HG03159 (cell line): ENCODE data around the gene PPP6R1.

Source experiments
- ATAC-seq: cut with Tn5 transposase; IDR thresholded peaks from one replicate; pipeline ENCODE4 v1.9.1; 2021; ENCODE audit warnings: mild to moderate bottlenecking, moderate library complexity; ENCODE audit not compliant: unreplicated experiment

Gene PPP6R1

GRCh38 chr19:55258828-55259539, at the start of gene PPP6R1:
Gene PPP6R1, minus strand, starts transcription at chr19:55259017. Its CDS starts 11,914 bp downstream, at chr19:55247103.
- peak; percentile 64 for ATAC-seq

GRCh38 chr19:55308281-55308680, 49.5 kb upstream of the PPP6R1 start:
- ATAC-seq, result no peak

- no peak for ATAC-seq
These were observed 47.9 kb upstream of the PPP6R1 start for GRCh38 chr19:55306712-55307111.

GRCh38 chr19:55305983-55306562, 47.3 kb upstream of the PPP6R1 start:
- ATAC-seq, result no peak

GRCh38 chr19:55305491-55305890, 46.7 kb upstream of the PPP6R1 start:
- ATAC-seq, result no peak

- no peak for ATAC-seq
These were observed 46.2 kb upstream of the PPP6R1 start for GRCh38 chr19:55304980-55305379.

GRCh38 chr19:55304279-55304978, 45.6 kb upstream of the PPP6R1 start:
- ATAC-seq, result no peak

- no peak for ATAC-seq
These were observed 44.7 kb upstream of the PPP6R1 start for GRCh38 chr19:55303477-55303876.

GRCh38 chr19:55302318-55302703, 43.5 kb upstream of the PPP6R1 start:
- ATAC-seq, result no peak

- peak; percentile 65 for ATAC-seq
These were observed 42.9 kb upstream of the PPP6R1 start for GRCh38 chr19:55301459-55302317.

- ATAC-seq, result no peak
These were observed 42.2 kb upstream of the PPP6R1 start for GRCh38 chr19:55300886-55301458.

- no peak for ATAC-seq
These were observed 41.2 kb upstream of the PPP6R1 start for GRCh38 chr19:55299991-55300390.

- no peak for ATAC-seq
These were observed 38.5 kb upstream of the PPP6R1 start for GRCh38 chr19:55297267-55297666.

- no peak for ATAC-seq
These were observed 30.4 kb upstream of the PPP6R1 start for GRCh38 chr19:55289117-55289796.

- ATAC-seq, result no peak
These were observed 28.7 kb upstream of the PPP6R1 start for GRCh38 chr19:55287361-55288079.

- ATAC-seq, result no peak
These were observed 26.5 kb upstream of the PPP6R1 start for GRCh38 chr19:55285229-55285890.

- ATAC-seq, result no peak
These were observed 25.7 kb upstream of the PPP6R1 start for GRCh38 chr19:55284405-55285058.

GRCh38 chr19:55283548-55284377, 24.9 kb upstream of the PPP6R1 start, which contains the start of gene BRSK1:
Gene BRSK1, plus strand, starts transcription at chr19:55283997. Its CDS starts 446 bp downstream, at chr19:55284443.
- no peak for ATAC-seq
